Right hindlimb (tissue), 1 donor: ENCODE data around the gene METTL1.
"Not testable (repeated sequence)": the region's sequence is repeated elsewhere in the genome, so short reads cannot be mapped to it uniquely, and the experiment has no call there.

Experiments used
- DNase-seq: peaks from one replicate; pipeline ENCODE4 v3.0.0-alpha.2; 2018

The METTL1 gene

GRCh38 chr12:57771873-57772428 lies at the start of gene METTL1:
METTL1 (minus strand) TSS chr12:57772105; CDS start chr12:57772083, 22 bp downstream.
- peak; percentile 98 for DNase-seq

- DNase-seq, result not testable (repeated sequence)
Observed at GRCh38 chr12:57821015-57821414, 49.1 kb upstream of the METTL1 start.

GRCh38 chr12:57820119-57820518 lies 48.2 kb upstream of the METTL1 start:
- DNase-seq, result not testable (repeated sequence)

- DNase-seq, result not testable (repeated sequence)
Observed at GRCh38 chr12:57817990-57818331, 46.1 kb upstream of the METTL1 start.

GRCh38 chr12:57817261-57817989 lies 45.5 kb upstream of the METTL1 start:
- DNase-seq, result no peak

GRCh38 chr12:57816855-57817151 lies 44.9 kb upstream of the METTL1 start:
- DNase-seq, result no peak

GRCh38 chr12:57816001-57816854 lies 44.3 kb upstream of the METTL1 start:
- no peak for DNase-seq

- DNase-seq, result no peak
Observed at GRCh38 chr12:57815177-57816000, 43.5 kb upstream of the METTL1 start.

GRCh38 chr12:57813971-57814772 lies 42.3 kb upstream of the METTL1 start:
- no peak for DNase-seq

GRCh38 chr12:57813111-57813970 lies 41.4 kb upstream of the METTL1 start:
- DNase-seq, result no peak

GRCh38 chr12:57811028-57811755 lies 39.3 kb upstream of the METTL1 start:
- no peak for DNase-seq

GRCh38 chr12:57810450-57810849 lies 38.5 kb upstream of the METTL1 start:
- DNase-seq, result no peak

GRCh38 chr12:57809425-57809824 lies 37.5 kb upstream of the METTL1 start:
- DNase-seq, result no peak

- DNase-seq, result no peak
Observed at GRCh38 chr12:57808351-57808750, 36.4 kb upstream of the METTL1 start.

GRCh38 chr12:57807285-57807684 lies 35.4 kb upstream of the METTL1 start:
- no peak for DNase-seq

GRCh38 chr12:57806677-57807076 lies 34.8 kb upstream of the METTL1 start:
- no peak for DNase-seq

- DNase-seq, result peak; percentile 41
Observed at GRCh38 chr12:57803319-57803893, 31.5 kb upstream of the METTL1 start.

- DNase-seq, result no peak
Observed at GRCh38 chr12:57802607-57803006, 30.7 kb upstream of the METTL1 start.

- no peak for DNase-seq
Observed at GRCh38 chr12:57800965-57801364, 29.1 kb upstream of the METTL1 start.

GRCh38 chr12:57797933-57798332 lies 26.0 kb upstream of the METTL1 start:
- no peak for DNase-seq
